ENCODE data around the gene TCEA2.

DNA sequence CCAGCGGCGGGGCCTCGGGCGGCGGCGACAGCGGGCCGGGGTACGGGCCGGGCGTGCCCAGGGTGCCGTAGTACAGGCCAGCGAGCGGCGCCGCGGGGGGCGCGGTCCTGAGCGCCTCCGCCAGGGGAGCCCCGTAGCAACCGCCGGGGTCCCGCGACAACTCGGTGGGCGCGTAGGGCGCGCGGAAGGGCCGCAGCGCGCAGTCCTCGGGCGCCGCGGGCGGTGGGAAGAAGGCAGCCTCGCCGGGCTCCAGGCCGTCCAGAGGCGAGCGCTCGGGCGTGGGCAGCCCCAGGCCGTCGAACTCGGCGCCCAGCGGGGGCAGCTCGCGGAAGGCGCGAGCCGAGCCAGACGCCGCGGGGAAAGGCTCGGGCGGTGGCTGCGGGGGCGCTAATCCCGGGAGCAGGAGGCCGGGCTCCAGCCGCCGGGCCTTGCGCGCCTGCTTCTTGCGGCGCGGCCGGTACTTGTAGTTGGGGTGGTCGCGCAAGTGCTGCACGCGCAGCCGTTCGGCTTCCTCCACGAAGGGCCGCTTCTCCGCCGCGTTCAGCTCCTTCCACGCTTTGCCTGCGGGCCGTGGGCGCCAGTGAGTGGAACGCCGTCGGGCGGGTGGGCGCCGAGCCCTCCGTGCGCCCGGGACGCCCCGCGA, 14.5 kb upstream of the TCEA2 start:
- no peak for TF ChIP-seq DNMT3B (CRISPR knock-in tag; conservative IDR thresholded peaks at IDR 0.05)
- TF ChIP-seq, protein P1, sequence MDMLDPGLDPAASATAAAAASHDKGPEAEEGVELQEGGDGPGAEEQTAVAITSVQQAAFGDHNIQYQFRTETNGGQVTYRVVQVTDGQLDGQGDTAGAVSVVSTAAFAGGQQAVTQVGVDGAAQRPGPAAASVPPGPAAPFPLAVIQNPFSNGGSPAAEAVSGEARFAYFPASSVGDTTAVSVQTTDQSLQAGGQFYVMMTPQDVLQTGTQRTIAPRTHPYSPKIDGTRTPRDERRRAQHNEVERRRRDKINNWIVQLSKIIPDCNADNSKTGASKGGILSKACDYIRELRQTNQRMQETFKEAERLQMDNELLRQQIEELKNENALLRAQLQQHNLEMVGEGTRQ (IDR thresholded peaks at IDR 0.05; ENCODE audit: low read depth, low read length): no peak
- TF ChIP-seq, protein P1 (CRISPR knock-in tag; IDR thresholded peaks at IDR 0.05; ENCODE audit: borderline replicate concordance): no peak
- TF ChIP-seq, protein P2, sequence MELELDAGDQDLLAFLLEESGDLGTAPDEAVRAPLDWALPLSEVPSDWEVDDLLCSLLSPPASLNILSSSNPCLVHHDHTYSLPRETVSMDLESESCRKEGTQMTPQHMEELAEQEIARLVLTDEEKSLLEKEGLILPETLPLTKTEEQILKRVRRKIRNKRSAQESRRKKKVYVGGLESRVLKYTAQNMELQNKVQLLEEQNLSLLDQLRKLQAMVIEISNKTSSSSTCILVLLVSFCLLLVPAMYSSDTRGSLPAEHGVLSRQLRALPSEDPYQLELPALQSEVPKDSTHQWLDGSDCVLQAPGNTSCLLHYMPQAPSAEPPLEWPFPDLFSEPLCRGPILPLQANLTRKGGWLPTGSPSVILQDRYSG (CRISPR knock-in tag; IDR thresholded peaks at IDR 0.05): no peak
- no peak for TF ChIP-seq ZNF317 (CRISPR knock-in tag; IDR thresholded peaks at IDR 0.05)
- no peak for TF ChIP-seq KDM5B (CRISPR knock-in tag; IDR thresholded peaks at IDR 0.05; ENCODE audit: borderline replicate concordance)
- TF ChIP-seq BRCA1 (CRISPR knock-in tag; IDR thresholded peaks at IDR 0.05): no peak
- no peak for TF ChIP-seq POLR2AphosphoS5 (IDR thresholded peaks at IDR 0.05; ENCODE audit: low read depth, low read length)
- no peak for TF ChIP-seq ZBTB42 (CRISPR knock-in tag; IDR thresholded peaks at IDR 0.05)
- no peak for TF ChIP-seq YEATS2 (CRISPR knock-in tag; IDR thresholded peaks at IDR 0.05; ENCODE audit: borderline replicate concordance)
- TF ChIP-seq, protein P3, sequence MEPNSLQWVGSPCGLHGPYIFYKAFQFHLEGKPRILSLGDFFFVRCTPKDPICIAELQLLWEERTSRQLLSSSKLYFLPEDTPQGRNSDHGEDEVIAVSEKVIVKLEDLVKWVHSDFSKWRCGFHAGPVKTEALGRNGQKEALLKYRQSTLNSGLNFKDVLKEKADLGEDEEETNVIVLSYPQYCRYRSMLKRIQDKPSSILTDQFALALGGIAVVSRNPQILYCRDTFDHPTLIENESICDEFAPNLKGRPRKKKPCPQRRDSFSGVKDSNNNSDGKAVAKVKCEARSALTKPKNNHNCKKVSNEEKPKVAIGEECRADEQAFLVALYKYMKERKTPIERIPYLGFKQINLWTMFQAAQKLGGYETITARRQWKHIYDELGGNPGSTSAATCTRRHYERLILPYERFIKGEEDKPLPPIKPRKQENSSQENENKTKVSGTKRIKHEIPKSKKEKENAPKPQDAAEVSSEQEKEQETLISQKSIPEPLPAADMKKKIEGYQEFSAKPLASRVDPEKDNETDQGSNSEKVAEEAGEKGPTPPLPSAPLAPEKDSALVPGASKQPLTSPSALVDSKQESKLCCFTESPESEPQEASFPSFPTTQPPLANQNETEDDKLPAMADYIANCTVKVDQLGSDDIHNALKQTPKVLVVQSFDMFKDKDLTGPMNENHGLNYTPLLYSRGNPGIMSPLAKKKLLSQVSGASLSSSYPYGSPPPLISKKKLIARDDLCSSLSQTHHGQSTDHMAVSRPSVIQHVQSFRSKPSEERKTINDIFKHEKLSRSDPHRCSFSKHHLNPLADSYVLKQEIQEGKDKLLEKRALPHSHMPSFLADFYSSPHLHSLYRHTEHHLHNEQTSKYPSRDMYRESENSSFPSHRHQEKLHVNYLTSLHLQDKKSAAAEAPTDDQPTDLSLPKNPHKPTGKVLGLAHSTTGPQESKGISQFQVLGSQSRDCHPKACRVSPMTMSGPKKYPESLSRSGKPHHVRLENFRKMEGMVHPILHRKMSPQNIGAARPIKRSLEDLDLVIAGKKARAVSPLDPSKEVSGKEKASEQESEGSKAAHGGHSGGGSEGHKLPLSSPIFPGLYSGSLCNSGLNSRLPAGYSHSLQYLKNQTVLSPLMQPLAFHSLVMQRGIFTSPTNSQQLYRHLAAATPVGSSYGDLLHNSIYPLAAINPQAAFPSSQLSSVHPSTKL (CRISPR knock-in tag; IDR thresholded peaks at IDR 0.05): no peak
- TF ChIP-seq ZNF138 (CRISPR knock-in tag; IDR thresholded peaks at IDR 0.05; ENCODE audit: low read depth): no peak
- TF ChIP-seq, protein P4, sequence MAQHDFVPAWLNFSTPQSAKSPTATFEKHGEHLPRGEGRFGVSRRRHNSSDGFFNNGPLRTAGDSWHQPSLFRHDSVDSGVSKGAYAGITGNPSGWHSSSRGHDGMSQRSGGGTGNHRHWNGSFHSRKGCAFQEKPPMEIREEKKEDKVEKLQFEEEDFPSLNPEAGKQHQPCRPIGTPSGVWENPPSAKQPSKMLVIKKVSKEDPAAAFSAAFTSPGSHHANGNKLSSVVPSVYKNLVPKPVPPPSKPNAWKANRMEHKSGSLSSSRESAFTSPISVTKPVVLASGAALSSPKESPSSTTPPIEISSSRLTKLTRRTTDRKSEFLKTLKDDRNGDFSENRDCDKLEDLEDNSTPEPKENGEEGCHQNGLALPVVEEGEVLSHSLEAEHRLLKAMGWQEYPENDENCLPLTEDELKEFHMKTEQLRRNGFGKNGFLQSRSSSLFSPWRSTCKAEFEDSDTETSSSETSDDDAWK (CRISPR knock-in tag; IDR thresholded peaks at IDR 0.05): no peak
- TF ChIP-seq EP300 (IDR thresholded peaks at IDR 0.05; ENCODE audit: low read depth in 2 of 2, low read length in 2 of 2): no peak
- TF ChIP-seq EP300 (CRISPR knock-in tag; IDR thresholded peaks at IDR 0.05; ENCODE audit: borderline replicate concordance): no peak
